Measurements from ENCODE around the gene NOS2.
"Not testable (repeated sequence)": the region's sequence is repeated elsewhere in the genome, so short reads cannot be mapped to it uniquely, and the experiment has no call there.

DNA sequence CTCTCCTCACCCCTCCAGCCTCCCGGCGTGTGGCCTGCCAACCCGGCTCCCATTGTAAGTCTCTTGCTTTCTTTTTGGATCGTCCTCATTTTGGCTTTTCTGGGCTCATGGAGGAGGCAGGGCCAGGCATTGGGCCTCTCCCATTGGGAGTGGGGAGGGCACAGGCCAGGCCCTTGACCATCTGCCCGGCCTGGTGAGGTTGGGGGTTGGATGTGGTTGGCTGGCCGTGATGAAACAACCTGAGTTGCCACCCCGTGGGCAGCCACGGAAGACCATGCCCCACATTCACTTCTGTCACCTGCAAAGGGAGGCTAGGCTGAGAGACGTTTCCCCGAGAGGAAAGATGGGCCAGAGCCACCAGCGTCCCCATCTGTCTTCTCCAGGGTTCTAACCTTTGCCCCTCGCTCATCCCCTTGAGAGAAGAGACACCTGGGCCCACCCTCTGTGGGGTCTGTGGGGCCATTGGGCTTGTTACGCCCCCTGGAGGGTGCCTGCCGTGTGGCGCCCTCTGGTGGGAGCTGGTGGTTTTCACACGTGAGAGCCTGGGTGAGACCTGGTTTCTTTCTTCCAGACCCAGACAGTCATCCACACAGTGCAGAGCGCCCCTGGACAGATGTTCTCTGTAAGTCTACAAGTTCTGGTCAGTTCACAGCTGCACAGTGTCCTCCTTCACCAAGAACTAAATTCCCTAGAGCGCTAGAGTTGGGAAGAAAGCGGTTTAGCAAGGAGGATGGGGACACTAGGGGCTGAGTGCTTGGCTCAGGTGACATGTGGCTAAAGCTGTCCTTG lies 47.3 kb downstream of the NOS2 start:
- not testable (repeated sequence) for TF ChIP-seq CTCF (IDR thresholded peaks at IDR 0.05; ENCODE audit: poor library complexity, severe bottlenecking); EP300 (conservative IDR thresholded peaks at IDR 0.05; ENCODE audit: poor library complexity, severe bottlenecking); EZH2 (IDR thresholded peaks at IDR 0.05; ENCODE audit: borderline replicate concordance, insufficient read depth, low read length, poor library complexity, severe bottlenecking); POLR2AphosphoS5 (IDR thresholded peaks at IDR 0.05); SMC3 (conservative IDR thresholded peaks at IDR 0.05; ENCODE audit: poor library complexity); RAD21 (conservative IDR thresholded peaks at IDR 0.05)

Measured in neural cell (in vitro differentiated cells).